Activated CD8-positive, alpha-beta memory T cell treated with anti-CD3 and anti-CD28 coated beads, Interleukin-2, amount 50 U/mL, for 4 hours (primary cell): ENCODE measurements around the gene TCTA.

Source experiments
- DNase-seq: peaks from one replicate; pipeline ENCODE4 v3.0.0-alpha.2; 2020

The TCTA gene

DNA sequence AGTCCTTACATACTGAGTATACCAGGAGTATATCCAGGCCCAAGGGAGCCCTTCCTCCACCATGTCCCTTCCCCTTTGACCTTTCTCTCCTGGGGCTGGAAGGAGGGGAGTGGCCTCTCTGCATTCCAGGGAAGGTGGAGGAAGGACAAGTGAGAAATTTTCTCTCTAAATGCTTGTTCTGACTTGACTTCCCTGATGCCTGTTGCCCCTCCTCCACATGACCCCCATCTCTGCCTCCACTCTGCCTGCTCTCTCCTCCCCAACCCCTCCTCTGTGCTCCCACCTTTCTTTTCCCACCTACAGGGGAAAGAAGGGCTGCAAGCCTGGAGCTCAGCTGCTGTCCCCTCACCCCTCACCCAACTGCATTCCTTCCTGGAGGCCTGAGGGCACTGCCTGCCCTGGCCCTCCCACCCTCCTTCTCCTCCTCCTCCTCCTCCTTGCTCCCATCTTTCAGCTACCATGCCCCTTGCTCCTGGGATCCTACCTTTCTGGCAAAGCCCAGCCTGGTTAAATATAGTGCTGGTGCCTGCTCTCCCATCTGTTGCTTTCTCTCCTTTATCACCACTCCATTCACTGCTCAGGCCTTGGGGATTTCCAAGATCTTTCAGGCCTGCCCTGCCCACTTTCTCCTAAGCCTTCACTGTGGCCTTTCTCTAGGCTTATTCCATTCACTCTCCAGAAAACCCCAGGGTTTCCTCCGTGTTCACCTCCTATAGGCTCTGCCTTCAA, 49.4 kb downstream of the TCTA start:
- DNase-seq = no peak

DNA sequence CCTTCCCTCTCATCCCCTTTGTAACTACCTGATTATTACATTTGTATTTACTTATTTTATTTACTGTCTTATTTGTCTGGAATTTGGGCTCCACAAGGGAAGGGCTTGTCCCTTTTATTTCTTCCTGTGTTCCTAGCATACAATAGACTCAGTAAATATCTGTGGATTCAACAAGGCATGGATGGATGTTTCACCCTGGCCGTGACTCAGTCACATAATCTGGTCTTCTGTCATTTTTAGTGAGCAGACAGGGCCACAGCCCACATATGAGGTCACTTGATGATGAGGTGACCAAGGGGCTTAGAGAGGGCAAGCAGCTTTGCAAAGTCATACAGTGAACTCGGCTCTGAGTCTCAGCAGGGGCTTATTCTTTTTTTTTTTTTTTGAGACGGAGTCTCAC, 50.0 kb downstream of the TCTA start:
- DNase-seq = no peak

DNA sequence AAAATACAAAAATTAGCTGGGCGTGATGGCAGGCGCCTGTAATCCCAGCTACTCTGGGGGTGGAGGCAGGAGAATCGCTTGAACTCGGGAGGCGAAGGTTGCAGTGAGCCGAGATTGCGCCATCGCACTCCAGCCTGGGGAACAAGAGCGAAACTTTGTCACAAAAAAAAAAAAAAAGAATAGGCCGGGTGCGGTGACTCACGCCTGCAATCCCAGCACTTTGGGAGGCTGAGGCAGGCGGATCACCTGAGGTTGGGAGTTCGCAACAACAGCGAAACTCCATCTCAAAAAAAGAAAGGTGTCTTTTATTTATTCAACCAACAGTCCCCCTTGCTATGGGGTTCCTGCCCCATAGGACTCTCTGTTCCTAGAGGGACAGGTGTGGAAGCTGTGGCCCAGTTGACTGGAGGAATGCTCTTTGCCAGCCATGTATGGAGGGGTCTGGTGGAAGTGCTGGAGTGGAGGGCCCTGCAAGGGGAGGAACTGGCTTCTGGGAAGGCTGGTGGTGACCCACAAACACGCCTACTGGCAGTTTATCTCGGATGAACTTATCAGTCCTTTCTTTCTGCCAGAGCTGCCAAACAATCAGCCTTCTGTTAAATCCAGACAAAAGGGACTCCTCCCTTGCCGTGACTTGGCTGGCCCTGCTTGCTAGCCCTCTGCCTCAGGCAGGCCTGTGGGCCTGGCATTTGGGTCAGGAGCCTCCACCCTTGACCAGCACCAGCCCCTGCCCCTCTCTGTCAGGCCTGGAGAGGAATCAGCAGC, 53.2 kb downstream of the TCTA start:
- DNase-seq = no peak
